Fibroblast of skin of scalp (primary cell): ENCODE results near the gene TRIM8. TPM values are rescaled to one million over a fixed set of nuclear protein-coding genes. Genes with fewer than 3 reads are reported as not detected.

Experiments
- DNase-seq: peaks from one replicate; pipeline ENCODE4 v3.0.0-alpha.2; 2013
- polyA plus RNA-seq, 2 experiments: library from polyadenylated mRNA; unstranded; fragments of 120-200 nt; gene quantifications; one replicate each; pipeline ENCODE4 v1.2.1, GENCODE V29; 2013; ENCODE audit not compliant: insufficient read length in 2 of 2

Gene TRIM8, protein sequence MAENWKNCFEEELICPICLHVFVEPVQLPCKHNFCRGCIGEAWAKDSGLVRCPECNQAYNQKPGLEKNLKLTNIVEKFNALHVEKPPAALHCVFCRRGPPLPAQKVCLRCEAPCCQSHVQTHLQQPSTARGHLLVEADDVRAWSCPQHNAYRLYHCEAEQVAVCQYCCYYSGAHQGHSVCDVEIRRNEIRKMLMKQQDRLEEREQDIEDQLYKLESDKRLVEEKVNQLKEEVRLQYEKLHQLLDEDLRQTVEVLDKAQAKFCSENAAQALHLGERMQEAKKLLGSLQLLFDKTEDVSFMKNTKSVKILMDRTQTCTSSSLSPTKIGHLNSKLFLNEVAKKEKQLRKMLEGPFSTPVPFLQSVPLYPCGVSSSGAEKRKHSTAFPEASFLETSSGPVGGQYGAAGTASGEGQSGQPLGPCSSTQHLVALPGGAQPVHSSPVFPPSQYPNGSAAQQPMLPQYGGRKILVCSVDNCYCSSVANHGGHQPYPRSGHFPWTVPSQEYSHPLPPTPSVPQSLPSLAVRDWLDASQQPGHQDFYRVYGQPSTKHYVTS
- polyA plus RNA-seq (2013, experiment 1 of 2; ENCODE audit: insufficient read length): 76.3 TPM
- 80.1 TPM for polyA plus RNA-seq (2013, experiment 2 of 2; ENCODE audit: insufficient read length)

DNA sequence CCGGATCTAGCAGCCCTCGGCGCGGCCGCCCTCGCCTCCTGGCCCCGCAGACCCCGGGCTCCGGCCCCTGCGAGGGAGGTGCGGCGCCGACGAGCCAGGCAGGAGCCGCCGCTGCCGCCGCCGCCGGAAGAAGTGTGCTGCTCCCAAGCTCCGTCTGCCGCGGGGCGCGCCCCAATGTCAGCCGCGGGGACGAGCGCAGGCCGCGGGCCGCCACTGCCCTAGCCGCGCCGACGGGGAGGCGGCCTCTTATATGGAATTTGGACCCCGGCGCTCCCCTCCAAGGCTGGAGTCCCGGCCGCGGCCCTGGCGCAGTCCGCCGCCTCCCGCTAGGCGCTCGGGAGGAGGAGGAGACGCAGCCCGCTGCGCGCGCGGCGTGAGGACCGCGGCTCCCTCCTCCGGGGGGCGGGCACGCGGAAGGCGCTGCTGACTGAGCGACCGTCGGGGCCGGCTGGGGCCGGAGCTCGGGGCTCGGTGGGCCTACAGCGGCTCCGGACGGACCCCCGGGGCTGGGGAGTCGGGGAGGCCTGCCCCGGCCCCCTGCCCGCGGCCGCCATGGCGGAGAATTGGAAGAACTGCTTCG is at the start of gene TRIM8:
TRIM8 (plus strand) TSS at position 414 of the 580 bp plus-strand sequence; CDS start at position 553, 139 bp downstream.
- peak; percentile 52 for DNase-seq

- DNase-seq: no peak
Observed at GRCh38 chr10:102595293-102595692, 49.0 kb upstream of the TRIM8 start.

DNA sequence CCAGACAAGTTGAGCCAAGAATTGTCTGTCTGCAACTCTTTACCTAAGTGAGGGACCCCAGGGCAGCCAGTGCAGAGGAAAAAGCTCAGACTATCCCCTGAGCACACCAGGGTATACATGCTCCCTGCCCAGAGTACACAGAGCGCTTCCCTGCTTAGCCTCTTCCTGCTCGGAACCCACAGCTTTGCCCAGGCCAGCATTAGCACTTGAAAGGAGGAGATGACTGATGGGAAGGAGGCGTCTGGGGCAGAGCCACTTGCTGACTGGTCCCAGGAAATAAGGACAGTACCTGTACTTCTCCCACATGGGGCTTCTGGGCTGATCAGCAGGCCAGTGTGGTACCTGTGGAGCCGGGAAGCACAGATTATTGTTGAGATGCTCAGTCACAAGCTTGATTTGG is 48.4 kb upstream of the TRIM8 start:
- DNase-seq: no peak

DNA sequence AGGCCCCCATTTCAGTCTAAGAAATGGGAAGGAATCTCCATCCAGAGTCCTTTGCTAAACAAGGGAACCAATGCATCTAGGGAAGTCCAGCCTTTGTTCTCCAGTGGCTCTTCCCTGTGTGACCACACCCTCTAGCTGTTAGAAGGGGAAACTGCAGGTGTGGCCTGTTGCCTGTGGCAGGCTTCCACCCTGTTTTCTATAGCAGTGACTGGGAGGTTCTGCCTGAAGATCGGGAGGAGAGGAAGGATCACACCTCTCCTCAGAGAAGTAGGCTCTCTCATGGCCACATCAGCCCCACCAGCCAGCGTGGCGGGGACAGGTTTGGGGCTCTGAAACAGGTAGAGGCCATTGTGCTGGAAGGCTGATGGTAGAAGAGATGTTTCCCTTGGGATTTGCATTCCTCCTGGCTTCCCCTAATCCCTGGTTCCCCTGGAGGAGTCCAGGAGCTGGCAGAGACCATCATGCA is 47.7 kb upstream of the TRIM8 start:
- DNase-seq: peak; percentile 55

DNA sequence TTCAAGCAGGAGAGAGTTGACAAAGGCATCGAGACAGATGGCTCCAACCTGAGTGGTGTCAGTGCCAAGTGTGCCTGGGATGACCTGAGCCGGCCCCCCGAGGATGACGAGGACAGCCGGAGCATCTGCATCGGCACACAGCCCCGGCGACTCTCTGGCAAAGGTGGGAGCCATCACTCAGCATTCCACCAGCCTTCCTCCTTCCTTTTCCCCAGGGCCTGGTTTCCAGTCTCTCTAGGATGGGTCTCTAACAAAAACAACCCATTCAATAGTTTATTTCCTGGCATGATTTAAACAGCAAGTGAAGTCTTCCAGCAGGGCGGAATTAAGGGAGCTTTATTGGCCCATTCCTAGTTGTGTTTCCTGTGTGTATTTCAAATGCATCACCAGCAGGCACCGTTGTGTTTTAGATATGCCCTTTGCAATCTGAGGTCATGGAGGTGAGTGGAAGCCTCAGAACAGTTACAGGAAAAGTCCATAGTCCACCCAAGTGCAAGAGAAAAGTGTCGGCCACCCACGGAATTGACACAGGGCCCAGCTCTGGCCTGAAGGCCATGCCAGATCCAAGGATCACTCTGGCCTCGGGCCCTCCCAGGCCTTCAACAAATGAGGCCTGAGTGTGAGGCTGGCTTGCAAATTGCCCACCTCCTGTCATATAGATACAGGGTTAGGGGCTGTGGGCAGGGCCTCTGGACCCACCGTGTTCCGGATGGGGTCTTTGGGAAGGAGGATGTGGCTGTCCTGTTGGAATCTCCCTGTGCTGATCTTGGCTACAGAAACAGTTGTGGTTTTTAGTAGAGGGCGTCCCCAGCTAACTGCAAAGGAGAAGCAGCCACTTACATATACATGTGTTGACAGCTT is 46.9 kb upstream of the TRIM8 start:
- no peak for DNase-seq

- no peak for DNase-seq
Observed at GRCh38 chr10:102598243-102598642, 46.0 kb upstream of the TRIM8 start.

- DNase-seq: peak; percentile 23
Observed at GRCh38 chr10:102599565-102600327, 44.5 kb upstream of the TRIM8 start.

DNA sequence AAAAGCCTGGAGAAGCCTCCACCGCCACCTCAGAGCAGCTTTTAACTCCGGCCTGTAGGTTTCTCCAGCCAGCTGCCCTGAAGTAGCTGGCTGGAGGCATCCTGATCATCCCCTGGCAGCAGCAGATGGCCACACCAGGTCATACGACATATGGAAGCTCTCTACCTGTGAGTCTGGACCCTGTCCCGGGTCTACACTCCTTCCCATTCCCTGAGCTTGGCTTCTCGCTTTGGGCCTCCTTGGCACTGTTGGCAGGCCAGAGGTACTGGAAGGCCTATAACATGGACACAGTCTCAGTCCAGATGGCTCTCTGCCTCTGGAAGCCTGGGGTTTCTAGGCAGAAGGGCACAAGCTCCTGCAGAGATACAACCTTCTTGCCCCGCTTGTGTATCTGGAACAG is 43.5 kb upstream of the TRIM8 start:
- DNase-seq: no peak

DNA sequence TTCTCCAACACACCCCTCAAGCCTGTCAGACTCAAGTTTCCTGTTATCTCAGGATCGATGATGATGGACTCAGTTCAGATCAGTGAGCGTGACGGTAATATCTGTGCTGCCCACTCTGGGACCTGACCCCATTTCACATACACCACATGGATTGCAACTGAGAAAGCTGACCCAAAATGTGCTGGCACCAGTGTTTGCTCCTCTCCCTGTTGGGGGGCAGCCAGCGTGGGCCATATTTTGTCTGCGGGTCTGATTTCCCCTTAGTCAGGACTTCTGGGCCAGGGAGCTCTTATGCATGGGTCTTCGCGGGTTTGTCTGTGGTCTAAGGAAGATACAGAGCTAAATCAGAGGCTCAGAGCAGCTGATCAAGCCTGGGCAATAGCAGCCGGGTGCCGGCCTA is 42.6 kb upstream of the TRIM8 start:
- DNase-seq: no peak

- DNase-seq: peak; percentile 31
Observed at GRCh38 chr10:102602272-102603045, 41.8 kb upstream of the TRIM8 start.

GRCh38 chr10:102603946-102604345 is 40.3 kb upstream of the TRIM8 start:
- DNase-seq: no peak

- peak; percentile 62 for DNase-seq
Observed at GRCh38 chr10:102604439-102604841, 39.8 kb upstream of the TRIM8 start.

DNA sequence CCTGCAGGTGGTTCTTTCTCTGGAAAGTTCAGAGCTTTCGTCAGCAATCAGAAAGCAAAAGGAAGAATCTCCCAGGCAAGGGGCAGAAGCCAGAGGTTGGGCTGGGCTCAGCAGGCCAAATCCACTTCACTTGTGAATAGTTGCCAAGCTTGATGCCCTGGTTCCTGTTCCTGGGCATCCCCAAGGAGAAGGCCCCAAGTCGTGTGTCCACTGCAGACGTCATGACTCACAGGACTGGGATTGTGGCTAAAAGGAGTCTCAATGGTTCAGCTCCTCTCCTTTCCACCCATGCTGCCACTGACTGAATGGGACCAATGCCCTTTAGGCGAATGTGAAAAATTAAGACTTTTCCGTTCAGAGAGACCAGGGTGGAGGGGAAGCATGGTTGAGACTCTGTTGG is 38.6 kb upstream of the TRIM8 start:
- peak; percentile 41 for DNase-seq

DNA sequence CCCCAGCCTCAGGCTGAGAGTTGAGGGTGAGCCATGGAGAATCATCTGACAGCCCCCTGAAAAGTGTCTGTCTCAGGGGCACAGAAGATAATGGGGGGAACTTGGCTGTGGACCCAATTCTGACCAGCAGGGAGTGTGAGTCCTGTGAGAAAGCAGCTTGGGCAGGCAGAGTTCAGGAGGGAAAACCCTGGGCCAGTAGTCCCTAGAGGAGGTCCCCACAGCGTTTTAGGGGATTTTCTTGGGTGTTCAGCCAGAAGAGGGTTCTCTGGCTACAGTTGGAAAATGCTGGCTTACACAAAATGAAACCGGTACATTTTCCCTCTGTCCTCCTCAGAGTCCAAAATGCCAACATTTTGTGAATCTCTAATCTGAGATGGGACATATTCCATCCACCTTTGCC is 35.8 kb upstream of the TRIM8 start:
- no peak for DNase-seq

DNA sequence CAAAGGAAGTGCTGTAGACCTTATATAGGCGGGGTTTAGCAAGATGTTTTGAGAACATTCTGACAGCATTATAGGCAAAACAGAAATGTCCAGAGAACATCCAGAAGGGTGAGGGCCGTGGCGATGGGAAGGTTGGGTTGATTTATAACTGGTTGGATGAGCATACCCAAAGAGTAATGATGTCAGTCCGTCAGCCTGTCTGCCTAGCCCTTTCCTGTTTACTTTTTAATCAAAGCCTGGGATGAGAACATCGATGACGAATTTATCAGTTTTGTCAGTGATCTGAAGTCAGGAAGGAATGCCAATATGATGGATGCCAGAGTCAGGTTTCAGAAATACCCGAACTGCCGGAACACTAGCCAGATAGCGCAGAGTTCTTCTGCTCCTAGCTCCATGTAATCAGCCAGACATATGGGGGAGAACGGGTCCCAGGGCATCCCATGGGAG is 33.8 kb upstream of the TRIM8 start:
- DNase-seq: no peak

DNA sequence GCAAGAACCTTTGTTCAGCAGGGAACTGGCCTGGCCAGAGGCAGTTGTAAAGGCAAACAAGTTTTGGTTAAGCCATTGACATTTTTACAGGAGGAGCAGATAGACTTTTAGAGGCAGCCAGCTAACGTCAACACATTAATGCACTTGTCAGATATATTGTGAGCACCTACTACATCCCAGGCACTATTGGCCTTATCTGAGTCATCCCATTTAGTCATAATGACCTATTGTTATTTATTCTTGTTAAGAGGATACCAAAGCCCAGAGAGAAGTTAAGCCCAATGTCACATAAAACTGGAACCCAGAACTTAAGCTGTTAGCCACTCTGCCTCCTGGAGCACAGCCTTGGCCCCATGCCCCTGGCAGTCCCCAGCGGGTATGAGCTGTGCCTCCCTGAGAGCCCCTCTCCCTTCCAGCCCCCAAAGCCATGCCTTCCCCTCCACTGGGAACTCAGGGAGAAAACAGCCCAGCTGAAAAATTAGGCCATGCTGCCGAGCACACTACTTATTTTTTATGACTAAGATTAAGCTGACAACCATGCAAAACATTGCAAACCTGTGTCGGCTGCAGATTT is 32.7 kb upstream of the TRIM8 start:
- no peak for DNase-seq

DNA sequence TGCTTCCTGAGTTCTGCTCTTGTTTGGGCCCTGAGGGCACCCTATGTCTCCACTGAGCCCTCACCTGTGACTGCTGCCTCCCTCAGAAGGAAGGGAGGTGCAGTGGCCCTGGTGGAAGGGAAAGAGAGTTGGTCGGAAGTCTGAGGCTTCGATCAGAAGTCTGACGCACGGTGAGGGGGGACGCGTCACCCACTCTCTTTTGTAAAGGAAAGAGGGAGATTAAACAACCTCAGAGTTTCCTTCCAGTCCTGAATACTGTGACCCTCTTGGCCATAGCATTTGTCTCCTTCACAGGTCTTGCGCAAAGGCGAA is 31.4 kb upstream of the TRIM8 start:
- DNase-seq: no peak

DNA sequence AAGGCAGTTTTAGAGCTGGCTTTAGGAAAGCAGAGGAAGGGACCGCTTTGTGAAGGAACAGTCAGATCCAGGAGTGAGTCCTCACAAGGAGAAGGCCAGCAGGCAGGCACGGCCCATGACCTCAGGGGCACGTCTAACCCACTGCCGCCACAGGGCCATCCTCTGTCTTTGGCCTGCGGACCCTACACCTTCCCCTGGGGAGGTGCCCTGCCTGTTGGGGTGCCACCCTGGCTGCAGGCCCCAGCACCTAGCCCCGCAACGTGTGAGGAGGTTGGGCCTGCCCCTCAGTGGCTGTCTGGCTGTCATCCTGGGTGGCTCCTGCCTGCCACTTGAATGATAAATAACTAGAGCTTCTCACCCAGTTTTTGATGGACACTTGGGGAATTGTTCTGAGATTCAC is 31.0 kb upstream of the TRIM8 start:
- DNase-seq: no peak

GRCh38 chr10:102613785-102614184 is 30.5 kb upstream of the TRIM8 start:
- no peak for DNase-seq

- DNase-seq: no peak
Observed at GRCh38 chr10:102614888-102615287, 29.4 kb upstream of the TRIM8 start.

DNA sequence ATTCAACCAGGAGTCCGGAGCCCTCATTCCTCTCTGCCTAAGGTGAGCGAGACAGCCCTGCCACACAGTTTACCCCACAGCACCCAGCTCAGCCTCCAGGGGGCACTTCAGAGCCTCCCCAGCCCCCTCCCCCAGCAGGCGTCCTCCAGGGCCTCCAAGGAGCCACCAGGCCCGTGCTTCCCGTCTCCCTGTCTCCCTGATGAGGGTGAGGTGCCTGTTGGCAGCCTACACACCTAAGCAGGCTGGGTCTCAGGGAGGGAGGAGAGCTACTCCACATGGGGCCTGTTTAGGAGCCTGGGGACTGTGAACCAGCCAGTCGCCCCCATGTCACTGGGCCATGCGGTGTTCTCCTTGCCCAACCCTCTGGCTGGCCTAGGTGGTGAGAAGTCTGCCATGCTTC is 28.9 kb upstream of the TRIM8 start:
- DNase-seq: peak; percentile 40
